ENCODE measurements around the gene AKT1. TPM values are rescaled to one million over a fixed set of nuclear protein-coding genes. Genes with fewer than 3 reads are reported as not detected.
A peak's percentile ranks its signal among the peaks of the same experiment; 100 is the strongest.

AKT1 gene
- total and polyA plus RNA-seq, 2 of the 13 experiments (the other 11 are each of a cell fraction or from before 2014, with no cell fraction given), result 96.2 to 116 TPM

DNA sequence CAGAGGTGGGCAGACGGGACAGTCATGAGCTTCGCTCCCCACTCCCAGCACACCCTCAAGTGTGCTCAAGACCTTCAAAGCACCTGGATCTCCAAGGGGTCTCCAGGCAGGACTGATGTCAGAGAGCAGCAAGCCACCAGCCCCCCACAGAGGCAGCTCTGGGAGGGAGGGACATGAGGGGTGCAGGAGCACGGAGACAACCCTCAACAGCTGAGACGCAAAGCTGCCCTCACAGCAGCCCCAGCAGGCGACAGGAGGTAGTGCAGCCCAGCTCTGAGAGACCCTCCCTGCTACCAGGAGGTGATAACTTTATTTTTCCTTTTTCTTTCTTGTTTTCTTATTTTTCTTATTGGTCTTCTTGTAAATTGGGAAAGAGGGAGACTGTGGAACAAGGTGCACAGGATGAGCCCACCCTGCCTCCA is 24.7 kb downstream of the AKT1 start:
- Histone ChIP-seq H3K9me3 (ENCODE audit: low read length) (peaks cover 8% of the 10 kb centered on the region), H3K79me2 (ENCODE audit: insufficient read depth, low read length) (peaks cover 21% of the 10 kb centered on the region), H3K4me1 (ENCODE audit: insufficient read depth, low read length) (peaks cover 25% of the 10 kb centered on the region), H3K4me3 (replicated peaks in 1 of 3; ENCODE audit: insufficient read depth in 1 of 3, low read depth in 2 of 3, low read length in 3 of 3) (no peak overlapping the region), H3K27ac (ENCODE audit: extremely low read length, insufficient read depth, low read length) (no peak overlapping the region), H2AFZ (ENCODE audit: low read length) (no peak overlapping the region), H3K9ac (ENCODE audit: insufficient read depth, low read depth, low read length) (no peak overlapping the region), H3K27me3 (ENCODE audit: control insufficient read depth in 1 of 2, insufficient read depth in 2 of 2, low read length in 2 of 2) (no peaks in the 10 kb centered on the region; a peak in 1 of 5 replicates), H4K20me1 (ENCODE audit: insufficient read depth, low read length) (no peaks in the 10 kb centered on the region), H3K36me3 (replicated peaks in 1 of 2; ENCODE audit: control insufficient read depth in 1 of 2, insufficient read depth in 2 of 2, low read length in 2 of 2) (peaks cover 19 to 35% of the 10 kb centered on the region in 2 experiments; a peak in 4 of 5 replicates), H3K4me2 (ENCODE audit: low read depth, low read length) (no peak overlapping the region)
- BruUV-seq (replicated peaks), result no TSS peak
- in situ Hi-C loops (cut with HindIII; ENCODE audit: extremely low pct_ligation_motif_present, low pct_unique_long_range_greater_than_20kb), result no loop called here
- CTCF ChIA-PET (ENCODE audit: low intra/inter-chr PET ratio, low total read pairs), result no interaction called here
- intact Hi-C loops (cut with micrococcal nuclease; ENCODE audit: unreplicated experiment), result no loop called here
- 100% methylated on average over 3 of the region's 5 CpGs for WGBS (ENCODE audit: low lambda C conversion rate)
- DNase-seq (ENCODE audit: low spot score), result no peak
- POLR2A ChIA-PET, result interaction anchor here (0.6 to 3.3 kb wide), 3 partner anchors 17 to 94 kb away, joined by 3 to 32 read pairs (median 3); partner anchors contain the start of genes CEP170B and SIVA1
- no peak for ATAC-seq
- FAIRE-seq, result no peak
- TF ChIP-seq, protein P1, sequence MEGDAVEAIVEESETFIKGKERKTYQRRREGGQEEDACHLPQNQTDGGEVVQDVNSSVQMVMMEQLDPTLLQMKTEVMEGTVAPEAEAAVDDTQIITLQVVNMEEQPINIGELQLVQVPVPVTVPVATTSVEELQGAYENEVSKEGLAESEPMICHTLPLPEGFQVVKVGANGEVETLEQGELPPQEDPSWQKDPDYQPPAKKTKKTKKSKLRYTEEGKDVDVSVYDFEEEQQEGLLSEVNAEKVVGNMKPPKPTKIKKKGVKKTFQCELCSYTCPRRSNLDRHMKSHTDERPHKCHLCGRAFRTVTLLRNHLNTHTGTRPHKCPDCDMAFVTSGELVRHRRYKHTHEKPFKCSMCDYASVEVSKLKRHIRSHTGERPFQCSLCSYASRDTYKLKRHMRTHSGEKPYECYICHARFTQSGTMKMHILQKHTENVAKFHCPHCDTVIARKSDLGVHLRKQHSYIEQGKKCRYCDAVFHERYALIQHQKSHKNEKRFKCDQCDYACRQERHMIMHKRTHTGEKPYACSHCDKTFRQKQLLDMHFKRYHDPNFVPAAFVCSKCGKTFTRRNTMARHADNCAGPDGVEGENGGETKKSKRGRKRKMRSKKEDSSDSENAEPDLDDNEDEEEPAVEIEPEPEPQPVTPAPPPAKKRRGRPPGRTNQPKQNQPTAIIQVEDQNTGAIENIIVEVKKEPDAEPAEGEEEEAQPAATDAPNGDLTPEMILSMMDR (CRISPR knock-in tag; IDR thresholded peaks at IDR 0.05), result peak; percentile 53
- TF ChIP-seq, protein P2, sequence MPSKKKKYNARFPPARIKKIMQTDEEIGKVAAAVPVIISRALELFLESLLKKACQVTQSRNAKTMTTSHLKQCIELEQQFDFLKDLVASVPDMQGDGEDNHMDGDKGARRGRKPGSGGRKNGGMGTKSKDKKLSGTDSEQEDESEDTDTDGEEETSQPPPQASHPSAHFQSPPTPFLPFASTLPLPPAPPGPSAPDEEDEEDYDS (CRISPR knock-in tag; IDR thresholded peaks at IDR 0.05), result no peak
- TF ChIP-seq PAF1 (CRISPR knock-in tag; IDR thresholded peaks at IDR 0.05) (0 out of 2 replicates have a peak, but pooled peaks have one; percentile 38), ZNF724P (CRISPR knock-in tag; IDR thresholded peaks at IDR 0.05; ENCODE audit: borderline replicate concordance) (no peak), ZNF263 (CRISPR knock-in tag; IDR thresholded peaks at IDR 0.05) (peak; percentile 53; the same call in 1 of the 2 replicates), ZNF570 (CRISPR knock-in tag; IDR thresholded peaks at IDR 0.05; ENCODE audit: borderline replicate concordance) (no peak), YEATS2 (CRISPR knock-in tag; IDR thresholded peaks at IDR 0.05; ENCODE audit: borderline replicate concordance) (no peak), ZNF615 (CRISPR knock-in tag; IDR thresholded peaks at IDR 0.05; ENCODE audit: borderline replicate concordance) (peak; percentile 23; the same call in 1 of the 2 replicates), AKAP8 (CRISPR knock-in tag; IDR thresholded peaks at IDR 0.05) (peak; percentile 72; the same call in 1 of the 2 replicates), KAT8 (CRISPR knock-in tag; IDR thresholded peaks at IDR 0.05) (no peak), SP1 (IDR thresholded peaks at IDR 0.05) (no peak), SP1 (CRISPR knock-in tag; IDR thresholded peaks at IDR 0.05) (0 out of 2 replicates have a peak, but pooled peaks have one; percentile 26)
- TF ChIP-seq, protein P3, sequence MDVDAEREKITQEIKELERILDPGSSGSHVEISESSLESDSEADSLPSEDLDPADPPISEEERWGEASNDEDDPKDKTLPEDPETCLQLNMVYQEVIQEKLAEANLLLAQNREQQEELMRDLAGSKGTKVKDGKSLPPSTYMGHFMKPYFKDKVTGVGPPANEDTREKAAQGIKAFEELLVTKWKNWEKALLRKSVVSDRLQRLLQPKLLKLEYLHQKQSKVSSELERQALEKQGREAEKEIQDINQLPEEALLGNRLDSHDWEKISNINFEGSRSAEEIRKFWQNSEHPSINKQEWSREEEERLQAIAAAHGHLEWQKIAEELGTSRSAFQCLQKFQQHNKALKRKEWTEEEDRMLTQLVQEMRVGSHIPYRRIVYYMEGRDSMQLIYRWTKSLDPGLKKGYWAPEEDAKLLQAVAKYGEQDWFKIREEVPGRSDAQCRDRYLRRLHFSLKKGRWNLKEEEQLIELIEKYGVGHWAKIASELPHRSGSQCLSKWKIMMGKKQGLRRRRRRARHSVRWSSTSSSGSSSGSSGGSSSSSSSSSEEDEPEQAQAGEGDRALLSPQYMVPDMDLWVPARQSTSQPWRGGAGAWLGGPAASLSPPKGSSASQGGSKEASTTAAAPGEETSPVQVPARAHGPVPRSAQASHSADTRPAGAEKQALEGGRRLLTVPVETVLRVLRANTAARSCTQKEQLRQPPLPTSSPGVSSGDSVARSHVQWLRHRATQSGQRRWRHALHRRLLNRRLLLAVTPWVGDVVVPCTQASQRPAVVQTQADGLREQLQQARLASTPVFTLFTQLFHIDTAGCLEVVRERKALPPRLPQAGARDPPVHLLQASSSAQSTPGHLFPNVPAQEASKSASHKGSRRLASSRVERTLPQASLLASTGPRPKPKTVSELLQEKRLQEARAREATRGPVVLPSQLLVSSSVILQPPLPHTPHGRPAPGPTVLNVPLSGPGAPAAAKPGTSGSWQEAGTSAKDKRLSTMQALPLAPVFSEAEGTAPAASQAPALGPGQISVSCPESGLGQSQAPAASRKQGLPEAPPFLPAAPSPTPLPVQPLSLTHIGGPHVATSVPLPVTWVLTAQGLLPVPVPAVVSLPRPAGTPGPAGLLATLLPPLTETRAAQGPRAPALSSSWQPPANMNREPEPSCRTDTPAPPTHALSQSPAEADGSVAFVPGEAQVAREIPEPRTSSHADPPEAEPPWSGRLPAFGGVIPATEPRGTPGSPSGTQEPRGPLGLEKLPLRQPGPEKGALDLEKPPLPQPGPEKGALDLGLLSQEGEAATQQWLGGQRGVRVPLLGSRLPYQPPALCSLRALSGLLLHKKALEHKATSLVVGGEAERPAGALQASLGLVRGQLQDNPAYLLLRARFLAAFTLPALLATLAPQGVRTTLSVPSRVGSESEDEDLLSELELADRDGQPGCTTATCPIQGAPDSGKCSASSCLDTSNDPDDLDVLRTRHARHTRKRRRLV (CRISPR knock-in tag; IDR thresholded peaks at IDR 0.05), result no peak
- TF ChIP-seq, protein P4, sequence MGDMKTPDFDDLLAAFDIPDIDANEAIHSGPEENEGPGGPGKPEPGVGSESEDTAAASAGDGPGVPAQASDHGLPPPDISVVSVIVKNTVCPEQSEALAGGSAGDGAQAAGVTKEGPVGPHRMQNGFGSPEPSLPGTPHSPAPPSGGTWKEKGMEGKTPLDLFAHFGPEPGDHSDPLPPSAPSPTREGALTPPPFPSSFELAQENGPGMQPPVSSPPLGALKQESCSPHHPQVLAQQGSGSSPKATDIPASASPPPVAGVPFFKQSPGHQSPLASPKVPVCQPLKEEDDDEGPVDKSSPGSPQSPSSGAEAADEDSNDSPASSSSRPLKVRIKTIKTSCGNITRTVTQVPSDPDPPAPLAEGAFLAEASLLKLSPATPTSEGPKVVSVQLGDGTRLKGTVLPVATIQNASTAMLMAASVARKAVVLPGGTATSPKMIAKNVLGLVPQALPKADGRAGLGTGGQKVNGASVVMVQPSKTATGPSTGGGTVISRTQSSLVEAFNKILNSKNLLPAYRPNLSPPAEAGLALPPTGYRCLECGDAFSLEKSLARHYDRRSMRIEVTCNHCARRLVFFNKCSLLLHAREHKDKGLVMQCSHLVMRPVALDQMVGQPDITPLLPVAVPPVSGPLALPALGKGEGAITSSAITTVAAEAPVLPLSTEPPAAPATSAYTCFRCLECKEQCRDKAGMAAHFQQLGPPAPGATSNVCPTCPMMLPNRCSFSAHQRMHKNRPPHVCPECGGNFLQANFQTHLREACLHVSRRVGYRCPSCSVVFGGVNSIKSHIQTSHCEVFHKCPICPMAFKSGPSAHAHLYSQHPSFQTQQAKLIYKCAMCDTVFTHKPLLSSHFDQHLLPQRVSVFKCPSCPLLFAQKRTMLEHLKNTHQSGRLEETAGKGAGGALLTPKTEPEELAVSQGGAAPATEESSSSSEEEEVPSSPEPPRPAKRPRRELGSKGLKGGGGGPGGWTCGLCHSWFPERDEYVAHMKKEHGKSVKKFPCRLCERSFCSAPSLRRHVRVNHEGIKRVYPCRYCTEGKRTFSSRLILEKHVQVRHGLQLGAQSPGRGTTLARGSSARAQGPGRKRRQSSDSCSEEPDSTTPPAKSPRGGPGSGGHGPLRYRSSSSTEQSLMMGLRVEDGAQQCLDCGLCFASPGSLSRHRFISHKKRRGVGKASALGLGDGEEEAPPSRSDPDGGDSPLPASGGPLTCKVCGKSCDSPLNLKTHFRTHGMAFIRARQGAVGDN (CRISPR knock-in tag; IDR thresholded peaks at IDR 0.05), result no peak
